HG02571 (cell line): ENCODE data around the gene RALGDS.

ENCODE experiments used
- ATAC-seq: cut with Tn5 transposase; IDR thresholded peaks from one replicate; pipeline ENCODE4 v1.9.1; 2021; ENCODE audit warnings: mild to moderate bottlenecking, moderate library complexity; ENCODE audit not compliant: unreplicated experiment

The RALGDS gene

DNA sequence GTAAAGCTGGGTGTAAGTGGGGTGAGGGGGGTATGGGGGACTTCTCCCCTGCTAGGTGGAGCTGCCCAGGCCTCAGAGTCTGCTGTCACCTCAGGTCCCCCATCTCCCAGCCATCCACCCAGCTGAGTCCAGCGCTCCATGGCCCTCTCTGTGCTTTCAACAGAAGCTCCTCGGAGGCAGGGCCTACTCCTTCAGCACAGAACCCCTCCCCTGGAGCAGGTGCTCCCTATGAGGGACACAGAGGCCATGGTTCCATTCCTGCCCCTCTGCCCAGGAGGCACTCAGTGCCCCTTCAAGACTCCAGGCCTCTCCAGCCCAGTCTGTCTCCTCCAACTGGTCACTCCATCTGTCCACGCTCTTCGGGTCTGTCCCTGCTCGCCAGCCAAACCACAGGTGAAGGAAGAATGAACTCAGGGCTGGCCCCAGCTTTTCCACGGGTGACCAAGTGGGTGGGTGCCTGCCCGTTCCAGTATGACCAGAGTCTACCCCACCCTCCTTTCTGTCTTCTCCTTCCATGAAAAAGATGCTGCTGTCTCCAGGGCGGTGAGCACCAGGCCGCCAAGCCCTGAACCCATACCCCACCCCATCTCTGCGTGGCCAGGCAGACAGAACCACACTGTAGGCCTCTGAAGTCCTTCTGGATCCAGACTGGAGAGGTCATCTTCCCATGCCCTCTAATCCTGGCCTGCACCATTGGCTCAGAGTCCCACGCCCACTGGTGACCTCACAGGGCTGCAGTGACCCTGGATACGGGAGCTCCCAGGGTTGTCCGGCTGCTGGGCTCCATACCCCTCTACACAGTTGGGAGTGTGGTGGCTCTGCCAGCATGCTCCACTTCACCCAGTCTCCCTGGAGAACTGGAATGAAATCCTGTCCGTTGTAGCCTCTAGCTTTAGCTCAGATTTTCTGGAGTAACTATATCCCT is 30.8 kb upstream of the RALGDS start:
- ATAC-seq: no peak

DNA sequence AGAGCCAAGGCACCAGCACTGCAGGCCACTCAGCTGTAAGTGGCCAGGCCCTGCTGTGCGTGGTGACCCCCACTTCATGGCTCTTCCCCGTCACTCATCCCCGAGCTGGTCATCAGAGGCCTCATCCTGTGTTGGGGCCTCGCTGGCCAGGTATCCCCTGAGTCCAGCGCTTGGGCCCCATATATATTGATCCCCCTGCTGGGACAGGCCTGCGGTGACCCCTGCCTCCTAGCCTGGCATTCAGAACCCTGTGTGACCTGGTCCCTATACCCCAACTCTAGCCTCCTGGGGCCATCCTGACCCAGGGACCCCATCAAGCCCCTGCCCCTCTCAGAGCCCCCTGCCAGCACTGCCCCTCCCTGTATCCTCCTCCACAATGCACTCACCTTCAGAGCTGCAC is 30.0 kb upstream of the RALGDS start:
- ATAC-seq: no peak

DNA sequence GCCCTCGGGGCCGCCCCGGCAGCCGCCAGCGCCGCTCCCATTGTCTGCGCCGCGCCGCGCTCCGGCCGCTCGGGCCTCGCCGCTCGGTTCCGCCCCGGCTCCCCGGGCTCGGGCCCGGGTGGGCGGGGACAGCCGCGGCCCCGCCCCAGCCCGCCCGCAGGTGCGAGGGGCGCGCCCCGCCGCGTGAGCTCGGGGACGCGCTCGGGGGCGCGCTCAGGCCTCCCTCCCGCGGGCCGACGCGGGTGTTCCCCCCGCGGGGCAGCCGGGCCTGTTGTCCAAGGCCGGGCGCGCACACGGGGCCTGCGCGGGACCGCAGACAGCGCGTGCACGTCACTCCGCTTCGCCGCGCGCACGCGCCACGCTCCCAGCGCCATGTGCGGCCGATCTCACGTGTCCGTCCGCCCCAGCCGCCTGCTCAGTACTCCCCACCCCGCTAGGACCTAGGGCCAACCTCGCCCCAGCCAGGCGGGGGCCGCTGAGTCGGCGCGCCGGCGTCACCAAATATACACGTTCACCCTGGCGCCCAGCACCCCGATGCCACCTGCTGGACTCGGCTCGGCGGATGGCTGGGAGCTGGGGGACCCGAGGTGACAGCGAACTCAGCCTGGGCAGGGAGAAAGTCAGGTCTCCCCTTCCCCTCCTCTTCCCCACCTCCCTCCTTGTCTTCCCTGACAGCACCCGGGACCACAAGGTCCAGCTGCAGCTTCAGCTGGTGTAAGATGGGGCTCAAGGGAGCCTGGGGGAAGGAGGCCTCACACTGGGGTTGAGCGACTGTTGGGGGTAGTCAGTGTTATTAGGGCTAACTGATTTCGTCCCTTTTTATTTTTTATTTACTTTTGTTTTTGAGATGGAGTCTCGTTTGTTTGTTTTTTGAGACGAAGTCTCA is 28.3 kb upstream of the RALGDS start:
- ATAC-seq: peak; percentile 53

DNA sequence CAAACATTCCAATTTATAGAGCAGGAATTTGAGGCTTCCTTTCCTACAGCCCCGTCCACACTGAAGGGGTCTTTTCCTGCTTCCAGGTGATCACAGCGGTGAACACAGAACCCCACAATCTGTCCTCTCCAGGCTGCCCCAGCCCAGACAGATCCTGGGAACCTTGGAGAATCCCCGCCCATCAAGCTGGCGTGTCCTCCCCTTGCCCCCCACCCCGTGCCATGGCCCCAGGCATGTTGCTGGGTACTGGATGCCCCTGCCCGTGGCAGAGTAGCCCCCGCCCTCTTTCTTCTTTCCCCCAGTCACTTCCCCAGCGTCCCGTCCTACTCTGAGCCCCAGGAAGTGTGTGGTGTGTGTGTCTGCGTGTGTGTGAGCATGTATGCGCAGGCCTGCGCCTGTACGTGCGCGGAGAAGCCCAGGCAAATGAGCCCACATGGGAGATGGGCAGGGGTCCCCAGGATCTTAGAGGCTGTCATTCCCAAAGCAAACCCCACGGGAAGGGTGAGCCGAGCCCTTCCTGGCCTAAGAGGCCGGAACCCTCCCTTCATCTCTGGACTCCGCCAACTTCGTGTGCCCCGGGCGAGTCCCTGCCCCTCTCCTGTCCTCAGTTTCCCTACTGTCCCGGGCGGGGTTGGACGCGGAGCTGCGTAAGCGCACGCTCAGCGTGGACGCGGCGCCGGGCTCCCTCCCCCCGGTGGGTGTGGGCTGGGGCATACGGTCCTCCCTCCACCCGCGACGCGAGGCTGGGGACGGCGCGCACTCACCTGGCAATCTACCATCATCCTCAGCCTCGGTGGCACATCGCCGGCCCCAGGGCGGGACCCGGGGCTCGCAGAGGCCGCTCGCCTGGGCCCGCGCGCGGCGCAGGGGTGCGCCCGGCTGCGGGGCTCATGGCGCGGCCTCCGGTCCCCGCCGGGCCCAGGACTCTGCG is 27.4 kb upstream of the RALGDS start:
- ATAC-seq: peak; percentile 5

DNA sequence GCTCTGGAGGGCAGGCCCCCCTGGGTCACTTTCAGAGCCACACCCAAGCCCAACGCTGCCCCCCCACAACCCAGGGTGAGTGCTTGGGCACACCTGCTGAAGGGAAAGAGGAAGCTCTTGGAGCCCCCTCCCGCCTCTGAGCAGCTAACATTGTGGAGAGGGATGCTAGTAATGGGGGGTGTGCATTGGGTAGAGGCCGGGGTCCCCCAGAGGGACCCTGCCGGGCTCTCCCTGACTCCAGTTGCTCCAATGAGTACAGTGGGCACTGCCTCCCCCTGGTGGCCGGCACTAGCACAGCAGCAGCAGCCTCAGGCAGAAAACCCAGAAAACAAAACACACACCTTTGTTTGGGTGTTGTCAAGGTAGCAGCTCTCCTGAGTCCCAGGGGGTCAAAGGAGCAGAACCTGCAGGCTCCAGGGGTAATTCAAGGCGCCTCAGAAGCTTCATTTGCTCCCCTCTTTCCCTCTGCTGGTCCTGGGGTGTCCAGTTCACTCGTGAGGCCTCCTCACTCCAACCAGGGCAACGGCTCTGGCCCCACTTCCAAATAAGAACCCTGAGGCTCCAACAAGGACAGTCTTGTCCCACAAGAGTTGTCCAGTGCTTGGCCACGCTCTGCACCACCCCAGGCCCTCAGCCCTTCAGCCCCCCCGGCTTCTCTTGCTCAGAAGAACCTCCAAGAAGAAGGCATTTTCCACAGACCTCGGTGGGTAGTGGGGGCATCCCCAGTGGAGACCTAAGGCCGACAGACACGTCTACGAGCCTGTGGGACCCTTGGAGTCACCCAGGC is 26.6 kb upstream of the RALGDS start:
- no peak for ATAC-seq

DNA sequence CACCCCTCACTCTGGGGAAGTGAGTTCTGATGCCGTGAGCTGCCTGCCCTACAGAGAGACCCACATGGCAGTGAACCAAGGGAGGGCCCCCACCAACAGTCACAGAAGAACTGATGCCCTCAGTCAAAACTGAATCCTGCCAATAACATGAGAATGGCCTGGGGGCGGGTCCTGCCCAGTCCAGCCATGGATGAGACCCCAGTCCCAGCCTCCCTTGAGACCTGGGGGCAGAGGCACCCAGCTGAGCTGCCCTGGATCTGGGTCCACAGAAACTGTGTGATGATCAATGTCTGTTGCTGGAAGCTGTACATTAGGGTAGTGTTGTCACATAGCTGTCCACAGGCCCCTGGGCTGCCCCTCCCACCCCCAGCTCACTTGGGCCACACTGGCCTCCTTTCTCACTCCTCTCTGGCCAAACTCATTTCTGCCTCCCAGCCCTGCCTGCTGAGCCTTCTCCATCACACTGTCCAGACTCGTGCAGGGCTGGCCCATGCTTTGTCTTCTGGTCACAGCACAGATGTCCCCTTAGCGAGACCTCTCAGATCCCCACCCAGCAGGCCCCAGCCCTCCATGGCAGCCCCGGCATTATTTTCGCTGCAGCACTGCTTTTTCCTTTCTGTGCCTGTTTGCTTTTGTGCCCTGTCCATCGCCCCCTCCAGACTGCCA is 25.8 kb upstream of the RALGDS start:
- ATAC-seq: no peak

DNA sequence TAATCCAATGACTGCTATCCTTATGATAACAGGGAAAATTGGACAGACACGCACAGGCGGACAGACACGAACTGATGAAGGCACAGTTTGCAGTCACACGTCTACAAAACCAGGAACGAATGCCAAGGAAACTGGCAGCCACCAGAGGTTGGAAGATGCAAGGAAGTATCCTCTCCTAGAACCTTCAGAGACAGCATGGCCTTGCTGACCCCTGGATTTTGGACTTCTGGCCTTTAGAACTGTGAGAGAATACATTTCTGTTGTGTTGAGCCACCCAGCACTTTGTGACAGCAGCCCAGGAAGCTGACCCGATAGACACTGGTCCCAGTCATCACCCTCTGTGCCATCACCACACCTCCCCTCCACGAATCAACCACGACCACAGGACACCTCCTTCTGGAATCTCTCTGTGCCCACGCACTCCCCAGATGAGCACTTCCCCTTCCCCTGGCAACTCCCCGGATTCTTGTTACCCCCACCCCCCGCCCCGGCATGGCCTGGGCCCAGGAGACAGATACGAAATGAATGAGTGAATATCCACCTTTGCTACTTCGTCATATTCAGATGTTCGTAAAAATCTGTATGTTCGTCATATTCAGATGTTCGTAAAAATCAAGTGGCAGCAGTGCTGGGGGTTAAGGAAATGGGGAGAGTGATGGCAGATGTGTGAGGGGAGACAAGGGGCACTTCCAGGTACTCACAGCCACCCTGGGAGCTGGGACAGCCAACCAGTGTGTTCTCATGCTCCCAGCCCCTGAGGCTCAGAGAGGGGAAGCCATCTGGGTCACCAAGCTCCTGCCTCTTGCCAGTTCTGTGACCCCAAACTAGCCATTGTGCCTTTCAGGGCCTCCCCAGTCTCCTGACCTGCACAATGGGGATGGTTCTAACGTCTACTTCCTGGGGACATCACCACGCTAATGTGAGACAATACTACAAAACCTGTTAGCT is 24.1 kb upstream of the RALGDS start:
- no peak for ATAC-seq

DNA sequence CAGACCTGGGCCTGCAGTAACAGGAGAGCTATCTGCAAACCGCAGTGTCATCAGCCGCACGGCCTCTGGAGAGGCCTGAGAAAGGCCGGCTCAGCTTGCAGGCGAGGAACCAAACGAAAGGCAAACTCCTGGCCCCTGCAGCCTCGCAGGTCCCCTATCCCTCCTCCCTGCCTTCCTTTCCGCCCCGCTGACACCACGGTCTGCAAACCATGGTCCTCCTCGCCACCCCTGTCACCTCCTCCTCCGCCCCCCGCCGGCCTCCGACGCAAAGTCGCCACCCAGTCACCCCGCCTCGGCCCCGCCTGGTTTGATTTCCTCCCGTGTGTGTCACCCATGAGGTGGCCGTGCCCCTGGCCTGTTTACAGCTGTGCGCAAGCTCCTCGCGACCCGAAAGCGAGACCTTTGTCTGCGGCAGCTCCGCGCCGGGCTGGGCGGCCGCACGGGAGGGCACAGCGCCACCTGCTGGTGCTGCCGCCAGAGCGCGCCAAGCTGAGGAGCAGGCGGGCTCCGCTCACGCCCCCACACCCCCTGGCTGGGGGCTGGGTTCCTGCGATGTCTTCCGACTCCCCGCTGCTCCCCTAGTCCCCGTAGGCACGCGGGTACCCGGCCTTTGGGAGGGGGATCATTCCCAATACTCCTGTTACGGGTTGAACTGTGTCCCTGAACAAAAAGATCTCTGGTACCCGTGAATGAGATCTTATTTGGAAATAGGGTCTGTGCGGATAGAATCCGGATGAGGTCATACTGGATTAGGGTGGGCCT is 23.3 kb upstream of the RALGDS start:
- ATAC-seq: peak; percentile 38

DNA sequence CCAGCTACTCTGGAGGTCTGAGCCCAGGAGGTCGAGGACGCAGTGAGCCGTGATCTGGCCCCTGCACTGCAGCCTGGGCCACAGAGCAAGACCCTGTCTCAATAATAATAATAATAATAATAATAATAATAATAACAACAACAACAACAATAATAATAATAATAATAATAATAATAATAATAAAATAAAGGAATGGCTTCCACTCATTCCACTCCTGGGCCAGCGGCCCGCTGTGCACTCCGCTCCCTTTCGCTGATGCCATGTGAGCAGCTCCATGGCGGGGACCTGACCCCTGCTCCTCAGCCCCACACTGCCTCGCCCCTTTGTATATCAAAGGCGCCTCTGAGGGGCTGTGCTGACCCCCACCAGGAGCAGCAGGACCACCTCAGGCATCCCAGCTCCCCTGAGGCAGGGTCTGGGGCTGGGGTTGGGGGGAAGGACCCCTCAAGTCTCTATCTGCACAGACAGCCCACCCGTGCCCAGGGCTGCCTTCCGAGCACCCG is 22.6 kb upstream of the RALGDS start:
- no peak for ATAC-seq

DNA sequence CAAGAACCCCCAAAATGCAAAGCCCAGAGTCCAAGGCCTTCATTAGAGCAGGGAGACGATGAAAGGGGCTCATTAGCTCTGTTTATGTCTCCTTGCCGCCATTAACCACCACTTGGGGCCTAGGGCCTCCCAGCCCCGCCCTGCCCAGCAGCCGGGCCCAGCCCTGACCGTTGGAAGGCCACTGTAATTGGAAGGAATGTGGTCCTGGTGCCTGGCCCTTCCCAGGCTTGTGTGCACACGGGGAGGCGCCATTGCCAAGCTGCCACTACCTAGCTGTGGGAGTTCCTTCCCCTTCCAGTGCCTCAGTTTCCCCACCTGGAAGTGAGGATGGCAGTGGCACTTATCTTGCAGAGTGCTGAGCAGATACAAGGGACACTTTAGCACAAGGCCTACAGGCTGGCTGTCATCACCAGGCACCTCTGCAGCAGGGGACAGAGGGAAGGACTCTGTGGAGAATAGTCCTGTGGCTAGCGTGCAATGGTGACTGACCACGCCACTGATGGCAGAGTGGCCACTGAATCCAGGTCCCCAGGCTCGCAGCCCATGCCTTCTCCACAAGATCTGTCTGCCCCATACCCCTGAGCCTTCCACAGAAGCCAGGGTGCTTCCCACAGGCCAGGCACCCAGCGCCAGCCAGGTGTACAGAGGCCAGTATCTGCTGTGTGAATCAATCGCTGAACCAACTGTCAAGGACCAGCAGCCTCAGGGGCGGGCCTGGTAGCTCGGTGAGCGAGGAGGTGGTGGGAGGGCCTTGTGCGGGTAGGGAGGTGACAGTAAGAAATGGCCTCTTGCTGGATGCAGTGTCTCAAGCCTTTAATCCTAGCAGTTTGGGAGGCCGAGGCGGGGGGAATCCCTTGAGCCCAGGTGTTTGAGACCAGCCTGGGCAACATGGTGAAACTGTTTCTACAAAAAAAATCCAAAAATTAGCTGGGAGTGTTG is 21.9 kb upstream of the RALGDS start:
- ATAC-seq: no peak

DNA sequence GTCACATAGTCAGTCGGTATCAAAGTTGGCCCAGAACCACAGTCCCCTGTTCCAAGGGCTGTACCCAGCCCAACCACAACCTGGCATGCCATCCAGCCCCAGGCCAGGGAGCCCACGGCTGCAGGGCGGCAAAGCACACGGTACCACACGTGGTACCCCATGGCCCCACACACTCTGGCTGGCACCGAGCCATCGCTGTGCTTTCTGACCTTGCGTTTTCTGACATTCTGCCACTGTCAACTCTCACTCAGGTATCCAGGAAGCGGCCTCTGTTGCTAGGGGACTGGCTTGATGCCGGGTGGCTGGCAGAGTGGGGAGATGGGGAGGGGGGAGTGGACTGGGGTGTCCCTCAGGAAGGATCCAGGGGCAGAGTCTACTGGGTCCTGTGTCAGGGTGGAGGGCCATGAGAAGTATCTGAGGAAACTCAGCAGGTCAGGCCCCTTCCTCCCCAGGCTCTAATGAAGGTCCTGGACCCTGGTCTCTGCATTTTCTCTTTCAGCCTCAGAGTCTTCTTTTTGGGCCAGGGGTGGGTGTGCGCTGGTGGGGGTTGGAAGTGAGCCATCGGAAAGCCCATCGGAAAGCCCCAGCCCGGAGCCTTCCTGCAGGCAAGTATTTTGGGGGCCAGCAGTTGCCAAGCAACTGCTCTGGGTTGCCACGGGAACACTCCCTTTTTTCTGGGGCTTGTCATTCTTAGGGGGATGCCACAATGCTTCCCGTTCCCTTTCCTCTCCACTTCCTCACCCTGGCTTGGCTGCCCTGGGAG is 21.0 kb upstream of the RALGDS start:
- no peak for ATAC-seq

DNA sequence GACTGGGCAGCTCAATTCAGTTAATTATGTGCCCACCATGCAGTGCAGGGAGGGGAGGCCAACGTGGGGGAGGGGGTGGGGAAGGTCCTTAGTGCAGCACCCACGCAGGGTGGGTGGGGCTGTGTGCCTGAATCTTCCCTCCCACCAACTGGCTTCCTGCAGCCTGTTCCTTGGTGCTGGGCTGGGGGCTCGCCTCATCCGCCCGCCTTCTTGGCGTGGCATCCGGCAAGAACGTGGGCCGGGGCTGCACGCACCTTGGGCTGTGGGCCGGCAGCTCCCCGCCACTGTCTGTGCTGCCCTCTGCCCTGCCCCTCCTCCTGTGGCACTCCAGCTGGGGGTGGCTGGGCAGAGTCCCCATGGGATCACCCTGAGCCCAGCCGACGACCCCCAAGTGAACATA is 19.6 kb upstream of the RALGDS start:
- ATAC-seq: no peak

DNA sequence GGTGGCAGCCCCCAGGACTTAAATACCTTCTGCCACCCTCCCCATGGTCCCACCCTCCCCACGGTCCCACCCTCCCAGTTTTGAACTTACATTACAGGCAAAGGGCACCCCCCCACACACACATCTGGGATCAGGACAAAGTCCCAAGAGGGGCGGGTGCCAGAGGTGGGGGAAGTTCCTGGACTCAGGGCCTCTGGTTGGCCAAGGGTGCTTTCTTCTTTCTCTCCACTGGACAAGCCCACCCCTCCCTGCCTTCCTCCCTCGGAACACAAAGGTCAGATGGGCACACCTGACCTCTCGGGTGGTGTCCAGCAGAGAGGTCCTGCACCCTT is 19.1 kb upstream of the RALGDS start:
- ATAC-seq: no peak

DNA sequence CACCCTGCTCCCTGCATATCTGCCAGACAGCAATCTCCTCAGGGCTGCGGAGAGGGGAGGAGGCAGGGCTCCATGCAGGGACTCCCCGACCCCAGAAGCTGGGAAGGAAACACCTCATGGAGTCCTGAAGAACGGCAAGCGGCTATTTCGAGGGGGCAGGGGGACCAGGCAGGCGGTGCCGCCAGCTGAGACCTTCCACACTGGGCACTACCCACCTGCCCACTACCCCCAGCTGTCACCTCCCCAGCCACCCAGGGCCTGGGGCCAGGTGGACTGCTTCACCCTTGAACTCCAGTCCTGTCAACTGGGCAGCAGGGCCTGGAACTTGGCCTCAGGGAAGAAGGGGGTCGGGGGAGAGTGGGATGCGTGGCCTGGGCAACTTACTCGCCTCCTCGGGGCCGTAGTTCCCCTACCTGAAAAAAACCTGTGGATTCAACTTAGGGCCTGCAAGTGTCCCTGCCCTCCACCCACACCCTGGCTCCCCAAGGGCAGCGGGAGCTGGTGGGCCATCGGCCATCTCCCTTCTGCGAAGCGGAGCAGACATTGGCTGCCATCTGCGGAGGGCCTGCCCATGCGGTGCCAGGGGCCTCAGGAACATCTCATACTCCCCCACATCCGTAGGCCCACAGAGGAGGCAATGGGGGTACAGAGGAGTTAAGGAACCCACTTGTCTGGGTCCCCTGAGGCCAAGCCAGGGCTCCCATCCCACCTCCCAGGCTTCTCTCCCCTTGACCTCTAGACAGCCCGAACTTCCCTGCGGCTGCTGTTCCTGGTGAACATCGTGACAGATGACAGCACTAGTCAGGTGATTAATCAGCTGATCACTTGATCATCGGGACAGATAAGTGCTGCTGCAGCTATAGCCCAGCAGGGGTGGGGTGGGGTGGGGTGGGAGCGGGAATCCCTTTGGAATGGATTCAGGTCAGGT is 18.5 kb upstream of the RALGDS start:
- no peak for ATAC-seq
